GM21825 (cell line): Measurements from ENCODE around the gene CD82.
"Not testable (repeated sequence)": the region's sequence is repeated elsewhere in the genome, so short reads cannot be mapped to it uniquely, and the experiment has no call there.

Source experiments
- ATAC-seq: cut with Tn5 transposase; IDR thresholded peaks from one replicate; pipeline ENCODE4 v1.9.1; 2021; ENCODE audit warnings: mild to moderate bottlenecking, moderate library complexity; ENCODE audit not compliant: unreplicated experiment

CD82 gene

DNA sequence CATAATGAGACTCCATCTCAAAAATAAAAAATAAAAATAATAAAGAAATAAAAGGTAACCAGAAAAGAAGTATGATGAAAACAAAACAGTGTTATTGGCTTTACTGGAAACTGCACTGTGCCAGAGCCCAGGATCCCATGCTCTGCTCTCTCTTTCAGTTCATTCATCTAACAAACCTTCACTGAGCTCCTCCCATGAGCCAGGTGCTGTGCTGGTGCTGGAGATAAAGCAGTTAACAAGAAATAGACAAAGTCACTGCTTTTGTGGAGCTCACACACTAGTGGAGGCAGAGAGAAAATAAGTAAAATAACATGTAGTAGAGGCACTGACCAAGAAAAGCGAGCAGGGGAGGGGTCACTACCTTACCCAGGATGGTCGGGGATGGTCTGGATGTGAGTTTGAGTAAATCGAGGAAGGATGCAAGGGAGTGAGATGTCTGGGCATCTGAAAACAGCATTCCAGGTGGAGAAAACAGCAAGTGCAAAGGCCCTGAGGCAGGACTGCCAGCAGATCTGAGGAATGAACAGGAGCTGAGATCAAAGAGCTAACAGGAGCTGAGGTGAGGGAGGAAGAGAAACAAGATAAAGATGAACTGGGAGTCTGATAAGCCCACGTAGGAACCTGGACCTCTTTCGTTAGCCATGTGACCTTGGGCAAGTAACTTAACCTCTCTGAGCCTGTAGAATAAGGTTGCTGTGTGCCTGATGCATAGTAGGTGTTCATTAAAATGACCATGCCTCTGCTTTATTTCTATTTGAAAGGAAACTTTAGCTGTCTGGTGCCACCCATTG lies 31.3 kb upstream of the CD82 start:
- no peak for ATAC-seq

GRCh38 chr11:44535191-44535980 lies 30.1 kb upstream of the CD82 start:
- ATAC-seq: no peak

GRCh38 chr11:44536788-44537516 lies 28.5 kb upstream of the CD82 start:
- no peak for ATAC-seq

DNA sequence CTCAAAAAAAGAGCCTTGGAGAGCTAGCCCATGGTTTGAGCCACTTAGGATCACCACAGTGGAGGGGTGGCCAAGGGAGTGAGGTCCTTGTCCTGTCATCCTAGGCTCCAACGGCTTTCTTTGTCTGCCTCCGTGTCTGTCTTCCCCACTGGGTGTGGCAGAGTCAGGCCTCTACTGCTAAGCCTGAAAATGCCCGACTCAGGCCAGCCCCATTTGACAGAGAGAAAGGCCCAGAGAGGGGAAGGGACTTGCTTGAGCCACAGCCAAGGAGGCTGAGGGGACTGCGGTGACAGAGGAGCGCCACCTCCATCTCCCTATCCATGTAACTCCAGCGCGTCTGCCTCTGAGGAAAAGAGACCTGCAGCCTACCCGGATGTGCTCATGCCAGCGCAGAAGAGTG lies 27.8 kb upstream of the CD82 start:
- ATAC-seq: no peak

GRCh38 chr11:44538375-44539054 lies 26.9 kb upstream of the CD82 start:
- ATAC-seq: peak; percentile 76

GRCh38 chr11:44539971-44540370 lies 25.5 kb upstream of the CD82 start:
- no peak for ATAC-seq

GRCh38 chr11:44540667-44541066 lies 24.8 kb upstream of the CD82 start:
- no peak for ATAC-seq

- ATAC-seq: no peak
Observed at GRCh38 chr11:44542372-44542771, 23.1 kb upstream of the CD82 start.

- not testable (repeated sequence) for ATAC-seq
Observed at GRCh38 chr11:44546984-44547383, 18.5 kb upstream of the CD82 start.

GRCh38 chr11:44547534-44547933 lies 17.9 kb upstream of the CD82 start:
- ATAC-seq: not testable (repeated sequence)

DNA sequence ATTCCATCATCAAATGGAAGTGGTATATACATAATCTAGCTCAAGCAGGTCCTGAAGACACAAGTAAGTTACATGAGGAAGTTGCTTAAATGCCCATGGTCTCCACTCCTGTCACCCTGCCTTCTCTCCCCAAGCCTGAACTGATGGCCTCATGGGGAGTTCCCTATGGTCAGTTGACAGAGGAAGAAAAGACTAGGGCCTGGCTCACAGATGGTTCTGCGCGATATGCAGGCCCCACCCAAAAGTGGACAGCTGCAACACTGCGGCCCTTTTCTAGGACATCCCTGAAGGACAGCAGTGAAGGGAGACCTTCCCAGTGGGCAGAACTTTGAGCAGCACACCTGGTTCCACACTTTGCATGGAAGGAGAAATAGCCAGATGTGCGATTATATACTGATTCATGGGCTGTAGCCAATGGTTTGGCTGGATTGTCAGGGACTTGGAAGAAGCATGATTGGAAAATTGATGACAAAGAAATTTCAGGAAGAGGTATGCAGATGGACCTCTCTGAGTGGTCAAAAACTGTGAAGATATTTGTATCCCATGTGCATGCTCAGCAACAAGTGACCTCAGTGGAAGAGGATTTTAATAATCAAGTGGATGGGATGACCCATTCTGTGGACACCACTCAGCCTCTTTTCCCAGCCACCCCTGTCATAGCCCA lies 17.3 kb upstream of the CD82 start:
- ATAC-seq: no peak

DNA sequence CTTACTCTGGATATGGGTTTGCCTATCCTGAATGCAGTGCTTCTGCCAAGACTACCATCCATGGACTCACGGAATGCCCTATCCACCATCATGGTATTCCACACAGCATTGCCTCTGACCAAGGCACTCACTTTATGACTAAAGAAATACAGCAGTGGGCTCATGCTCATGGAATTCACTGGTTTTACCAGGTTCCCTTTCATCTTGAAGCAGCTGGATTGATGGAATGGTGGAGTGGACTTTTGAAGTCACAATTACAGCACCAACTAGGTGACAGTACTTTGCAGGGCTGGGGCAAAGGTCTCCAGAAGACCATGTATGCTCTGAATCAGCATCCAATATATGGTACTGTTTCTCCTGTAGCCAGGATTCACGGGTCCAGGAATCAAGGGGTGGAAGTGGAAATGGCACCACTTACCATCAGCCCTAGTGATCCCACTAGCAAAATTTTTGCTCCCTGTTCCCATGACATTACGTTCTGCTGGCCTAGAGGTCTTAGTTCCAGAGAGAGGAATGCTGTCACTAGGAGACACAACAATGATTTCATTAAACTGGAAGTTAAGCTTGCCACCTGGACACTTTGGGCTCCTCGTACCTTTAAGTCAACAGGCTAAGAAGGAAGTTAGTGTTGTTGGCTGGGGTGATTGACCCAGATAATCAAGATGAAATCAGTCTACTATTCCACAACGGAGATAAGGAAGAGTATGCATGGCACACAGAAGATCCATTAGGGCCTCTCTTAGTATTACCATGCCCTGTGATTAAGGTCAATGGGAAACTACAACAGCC lies 16.3 kb upstream of the CD82 start:
- not testable (repeated sequence) for ATAC-seq

GRCh38 chr11:44550123-44550522 lies 15.3 kb upstream of the CD82 start:
- no peak for ATAC-seq

- ATAC-seq: no peak
Observed at GRCh38 chr11:44551456-44552139, 13.9 kb upstream of the CD82 start.

- no peak for ATAC-seq
Observed at GRCh38 chr11:44555031-44555800, 10.2 kb upstream of the CD82 start.

DNA sequence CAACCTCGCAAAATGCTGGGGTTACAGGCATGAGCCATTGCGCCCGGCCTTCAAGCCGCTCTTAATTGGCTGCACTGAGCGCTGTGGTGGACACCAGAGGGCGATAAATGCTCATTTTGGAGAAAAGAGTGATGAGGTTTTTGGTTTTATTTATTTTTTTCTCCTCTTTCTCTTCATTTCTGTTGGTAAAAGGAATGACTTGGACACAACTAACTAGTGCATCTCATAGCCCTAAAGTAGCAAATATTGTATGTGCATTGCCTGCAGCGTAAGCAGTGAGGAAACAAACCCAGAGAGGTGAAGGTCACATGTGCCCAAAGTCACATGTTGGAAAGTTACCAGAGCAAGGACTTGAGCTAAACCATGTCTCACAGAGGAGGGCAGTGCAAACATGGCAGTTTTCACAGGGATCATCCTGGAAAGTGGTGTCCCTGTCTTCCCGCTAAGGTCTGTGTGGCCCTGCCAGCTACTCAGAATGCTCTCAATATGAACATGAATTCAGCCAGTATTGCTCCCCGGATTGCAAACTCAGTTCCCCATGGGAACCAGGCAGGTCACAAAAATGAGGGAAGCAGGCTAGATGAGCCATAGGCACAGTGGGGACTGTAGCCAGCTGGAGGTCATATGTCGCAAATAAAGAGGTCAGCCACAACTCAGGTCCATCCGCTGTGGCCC lies 8.6 kb upstream of the CD82 start:
- peak; percentile 29 for ATAC-seq

DNA sequence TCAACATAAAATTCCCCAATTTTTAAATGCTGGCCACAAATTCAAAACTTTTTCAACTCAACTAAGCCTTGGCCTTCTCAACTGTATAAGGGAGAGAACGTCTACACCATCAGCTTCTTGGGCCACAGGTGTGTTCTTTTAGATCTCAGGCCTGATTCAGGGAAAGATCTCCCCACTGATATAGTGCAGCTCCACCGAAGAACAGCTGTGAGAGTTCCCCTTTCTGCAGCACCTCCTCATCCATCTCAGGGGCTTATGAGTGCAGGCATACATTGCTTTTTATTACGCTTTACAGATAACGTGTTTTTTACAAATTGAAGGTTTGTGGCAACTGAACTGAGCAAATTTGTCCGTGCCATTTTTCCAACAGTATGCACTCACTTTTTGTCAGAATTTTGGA lies 8.0 kb upstream of the CD82 start:
- ATAC-seq: no peak
